Smooth muscle cell (in vitro differentiated cells): Measurements from ENCODE around the gene RAB40B. TPM values are rescaled to one million over a fixed set of nuclear protein-coding genes. Genes with fewer than 3 reads are reported as not detected.
A peak's percentile ranks its signal among the peaks of the same experiment; 100 is the strongest.

Experiments
- DNase-seq: peaks from one replicate; lab custom pipeline; 2025; ENCODE audit not compliant: unreplicated experiment; lab: John Stamatoyannopoulos, UW
- H2AFZ ChIP-seq: fragments of 200-600 bp; sonication (generic); 2 replicates; pipeline ENCODE4 v1.6.0; 2016; ENCODE audit warnings: antibody characterized with exemption, low read depth, mild to moderate bottlenecking
- H3F3A ChIP-seq: fragments of 200-600 bp; sonication (generic); 2 replicates; pipeline ENCODE4 v1.6.0; 2017; ENCODE audit warnings: antibody characterized with exemption, low read depth
- H3K27ac ChIP-seq: fragments of 200-600 bp; sonication (generic); 2 replicates; pipeline ENCODE4 v1.5.1; 2016; ENCODE audit warnings: low read depth, mild to moderate bottlenecking
- H3K27me3 ChIP-seq: fragments of 200-600 bp; sonication (generic); 2 replicates; pipeline ENCODE4 v1.6.1; 2016; ENCODE audit warnings: low read depth, mild to moderate bottlenecking
- H3K36me3 ChIP-seq: fragments of 200-600 bp; sonication (generic); 2 replicates; pipeline ENCODE4 v1.5.1; 2016; ENCODE audit warnings: low read depth
- H3K4me1 ChIP-seq: fragments of 200-600 bp; sonication (generic); 2 replicates; pipeline ENCODE4 v1.5.1; 2016; ENCODE audit warnings: low read depth
- H3K4me2 ChIP-seq: fragments of 200-600 bp; sonication (generic); 2 replicates; pipeline ENCODE4 v1.6.0; 2016; ENCODE audit warnings: mild to moderate bottlenecking
- H3K4me3 ChIP-seq: fragments of 200-600 bp; sonication (generic); 2 replicates; pipeline ENCODE4 v1.5.1; 2016; ENCODE audit warnings: mild to moderate bottlenecking
- H3K79me2 ChIP-seq: fragments of 200-600 bp; sonication (generic); 2 replicates; pipeline ENCODE4 v1.6.0; 2016; ENCODE audit warnings: low read depth, mild to moderate bottlenecking
- H3K9ac ChIP-seq: fragments of 200-600 bp; sonication (generic); 2 replicates; pipeline ENCODE4 v1.6.0; 2016; ENCODE audit warnings: low read depth
- H3K9me3 ChIP-seq: fragments of 200-600 bp; sonication (generic); replicated peaks from 2 replicates; pipeline ENCODE4 v1.5.1; 2016; ENCODE audit warnings: low read depth
- H4K20me1 ChIP-seq: fragments of 200-600 bp; sonication (generic); 2 replicates; pipeline ENCODE4 v1.6.0; 2016; ENCODE audit warnings: low read depth
- CTCF ChIP-seq: fragments of 200-600 bp; sonication (generic); IDR thresholded peaks from 2 replicates; pipeline ENCODE4 v1.5.1; 2017; ENCODE audit warnings: borderline replicate concordance, mild to moderate bottlenecking, antibody characterized with exemption; ENCODE audit not compliant: insufficient read depth, poor library complexity, severe bottlenecking
- WGBS: methylation state at CpG from one replicate; pipeline ENCODE4 v1.1.7; 2016; ENCODE audit warnings: low lambda C conversion rate; 5-methylcytosine and 5-hydroxymethylcytosine counted together
- polyA plus RNA-seq: library from polyadenylated mRNA; unstranded; fragments of >200 nt; fragmentation: Nextera tagmentation; extraction: Ambion mirVana; gene quantifications from 2 replicates; pipeline ENCODE4 v1.2.1, GENCODE V29; 2016
- total RNA-seq: library from RNA; depleted of rRNA; stranded (reverse); fragments of >200 nt; gene quantifications from 2 replicates; pipeline ENCODE4 v1.2.3, GENCODE V29; 2014

RAB40B gene
- total and polyA plus RNA-seq, 2 experiments from 2014 or later: 12.0 to 16.0 TPM

DNA sequence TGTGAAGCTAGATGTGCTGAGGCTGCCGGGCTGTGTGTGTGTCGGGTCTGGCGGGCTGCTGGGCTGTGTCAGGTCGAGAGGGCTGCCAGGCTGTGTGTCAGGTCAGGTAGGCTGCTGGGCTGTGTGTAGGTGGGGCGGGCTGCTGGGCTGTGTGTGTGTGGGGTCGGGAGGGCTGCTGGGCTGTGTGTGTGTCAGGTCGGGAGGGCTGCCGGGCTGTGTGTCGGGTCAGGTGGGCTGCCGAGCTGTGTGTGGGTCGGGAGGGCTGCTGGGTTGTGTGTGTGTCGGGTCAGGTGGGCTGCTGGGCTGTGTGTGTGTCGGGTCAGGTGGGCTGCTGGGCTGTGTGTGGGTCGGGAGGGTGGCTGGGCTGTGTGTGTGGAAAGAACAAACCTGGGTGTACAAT lies 58.9 kb downstream of the RAB40B start:
- Histone ChIP-seq H3K9me3 (no peaks in the 10 kb centered on the region), H3K79me2 (peaks cover 98% of the 10 kb centered on the region), H3K9ac (no peak overlapping the region), H4K20me1 (peaks cover 98% of the 10 kb centered on the region), H3K4me2 (no peak overlapping the region), H3K4me1 (no peaks in the 10 kb centered on the region), H3K4me3 (no peak overlapping the region), H3K27ac (no peak overlapping the region), H2AFZ (no peak overlapping the region), H3K36me3 (no peaks in the 10 kb centered on the region), H3F3A (peaks cover 5% of the 10 kb centered on the region), H3K27me3 (no peaks in the 10 kb centered on the region)
- WGBS: 95% methylated on average over 11 of the region's 14 CpGs
- no peak for DNase-seq
- no peak for TF ChIP-seq CTCF

GRCh38 chr17:82638183-82638773 lies 60.2 kb downstream of the RAB40B start:
- WGBS: 77% methylated on average over 3 of the region's 5 CpGs
- DNase-seq: no peak

GRCh38 chr17:82636626-82637598 lies 61.6 kb downstream of the RAB40B start:
- Histone ChIP-seq H4K20me1 (peaks cover 96% of the 10 kb centered on the region), H3K27ac (peak overlapping the region; percentile 90)
- TF ChIP-seq CTCF: no peak

More at GRCh38 chr17:82638183-82638773, 60.2 kb downstream of the RAB40B start:
- H2AFZ ChIP-seq: no peak overlapping the region
- H3K36me3 ChIP-seq: no peaks in the 10 kb centered on the region
- no peaks in the 10 kb centered on the region for H3K27me3 ChIP-seq
- H3K4me2 ChIP-seq: no peak overlapping the region
- H3F3A ChIP-seq: peaks cover 5% of the 10 kb centered on the region
- no peak overlapping the region for H3K4me3 ChIP-seq
- H3K4me1 ChIP-seq: no peaks in the 10 kb centered on the region
- H4K20me1 ChIP-seq: peaks cover 96% of the 10 kb centered on the region
- peak overlapping the region; percentile 59 for H3K27ac ChIP-seq
- H3K9ac ChIP-seq: no peak overlapping the region
- H3K79me2 ChIP-seq: peaks cover 95% of the 10 kb centered on the region
- H3K9me3 ChIP-seq: no peaks in the 10 kb centered on the region
- TF ChIP-seq CTCF: no peak

More at GRCh38 chr17:82636626-82637598, 61.6 kb downstream of the RAB40B start:
- Histone ChIP-seq H2AFZ (no peak overlapping the region), H3K36me3 (no peaks in the 10 kb centered on the region), H3F3A (peaks cover 5% of the 10 kb centered on the region), H3K9ac (peak overlapping the region; percentile 83), H3K27me3 (no peaks in the 10 kb centered on the region), H3K4me3 (peak overlapping the region; percentile 5), H3K4me1 (no peaks in the 10 kb centered on the region), H3K79me2 (peaks cover 93% of the 10 kb centered on the region), H3K9me3 (no peaks in the 10 kb centered on the region), H3K4me2 (peak overlapping the region; percentile 30)
- DNase-seq: no peak
- WGBS: 81% methylated on average over 16 of the region's 16 CpGs
